Keratinocyte (primary cell): ENCODE measurements around the gene CUZD1. TPM values are rescaled to one million over a fixed set of nuclear protein-coding genes. Genes with fewer than 3 reads are reported as not detected.

Experiments
- DNase-seq: peaks from one replicate; pipeline ENCODE4 v3.0.0-alpha.2; 2011; ENCODE audit warnings: low read depth, missing footprints, low spot score
- FAIRE-seq: peaks from 2 replicates; lab custom pipeline; 2011; peaks lifted over from hg19 to GRCh38; lab: Jason Lieb, UNC
- H2AFZ ChIP-seq: 2 replicates; pipeline ENCODE4 v1.6.0; 2012; ENCODE audit warnings: low read length, control low read depth, inconsistent platforms; ENCODE audit not compliant: control insufficient read depth
- H3K27ac ChIP-seq: 2 replicates; pipeline ENCODE4 v1.5.1; 2011; ENCODE audit warnings: low read length; ENCODE audit not compliant: control insufficient read depth, insufficient read depth
- H3K27me3 ChIP-seq: 3 replicates; pipeline ENCODE4 v1.6.0; 2011; ENCODE audit warnings: low read length; ENCODE audit not compliant: control insufficient read depth, insufficient read depth; ENCODE audit errors: extremely low read depth
- H3K36me3 ChIP-seq, 2 experiments: 2 replicates in 1 of 2; 3 replicates in 1 of 2; pipeline ENCODE4 v1.5.1; 2011; ENCODE audit warnings: low read length in 2 of 2, mild to moderate bottlenecking in 1 of 2; ENCODE audit not compliant: control insufficient read depth in 2 of 2, insufficient read depth in 2 of 2; ENCODE audit errors: extremely low read depth in 1 of 2
- H3K4me1 ChIP-seq: 3 replicates; pipeline ENCODE4 v1.5.1; 2011; ENCODE audit warnings: low read length; ENCODE audit not compliant: control insufficient read depth, insufficient read depth; ENCODE audit errors: extremely low read depth
- H3K4me2 ChIP-seq: 3 replicates; pipeline ENCODE4 v1.6.0; 2011; ENCODE audit warnings: low read depth, low read length; ENCODE audit not compliant: control insufficient read depth, insufficient read depth; ENCODE audit errors: extremely low read depth
- H3K4me3 ChIP-seq, 3 experiments: fragments of 200-600 bp in 1 of 3; sonication (generic) in 1 of 3; 2 replicates in 2 of 3; 3 replicates in 1 of 3; pipeline ENCODE4 v1.5.1; 2011 to 2016; ENCODE audit warnings: low read length in 3 of 3, mild to moderate bottlenecking in 3 of 3, control low read depth in 2 of 3, inconsistent platforms in 1 of 3, low read depth in 1 of 3, mixed read lengths in 1 of 3, mixed run types in 1 of 3, moderate library complexity in 1 of 3; ENCODE audit not compliant: control insufficient read depth in 2 of 3, insufficient read depth in 2 of 3; ENCODE audit errors: extremely low read depth in 1 of 3
- H3K79me2 ChIP-seq: 2 replicates; pipeline ENCODE4 v1.6.0; 2012; ENCODE audit warnings: low read length; ENCODE audit not compliant: control insufficient read depth, insufficient read depth
- H3K9ac ChIP-seq: 3 replicates; pipeline ENCODE4 v1.6.0; 2011; ENCODE audit warnings: low read length; ENCODE audit not compliant: control insufficient read depth, insufficient read depth; ENCODE audit errors: extremely low read depth
- H3K9me1 ChIP-seq: 3 replicates; pipeline ENCODE4 v1.6.0; 2011; ENCODE audit warnings: low read length; ENCODE audit not compliant: control insufficient read depth, insufficient read depth; ENCODE audit errors: extremely low read depth
- H3K9me3 ChIP-seq: 2 replicates; pipeline ENCODE4 v1.5.1; 2012; ENCODE audit warnings: low read depth, low read length; ENCODE audit not compliant: control insufficient read depth
- H4K20me1 ChIP-seq: 3 replicates; pipeline ENCODE4 v1.6.0; 2011; ENCODE audit warnings: low read length; ENCODE audit not compliant: control insufficient read depth, insufficient read depth; ENCODE audit errors: extremely low read depth
- CTCF ChIP-seq, 3 experiments: IDR thresholded peaks in 1 of 3; conservative IDR thresholded peaks in 1 of 3; optimal IDR thresholded peaks in 1 of 3; 2 replicates in 2 of 3; 3 replicates in 1 of 3; pipeline versions ENCODE3 to v1.5.1; 2011; ENCODE audit warnings: low read length in 3 of 3, mild to moderate bottlenecking in 3 of 3, moderate library complexity in 2 of 3, control low read depth in 1 of 3, inconsistent platforms in 1 of 3; ENCODE audit not compliant: insufficient read depth in 2 of 3; ENCODE audit errors: extremely low read depth in 1 of 3
- EZH2 ChIP-seq: IDR thresholded peaks from one replicate; pipeline ENCODE4 v1.6.1; 2012; ENCODE audit warnings: inconsistent platforms, mild to moderate bottlenecking, low read length, moderate library complexity
- dilution Hi-C: fragments of 300-500 bp; cut with MboI; formaldehyde crosslinking; loops from one replicate; pipeline ENCODE4 v1.7.0; 2020; ENCODE audit warnings: low sequenced_read_pairs; ENCODE audit not compliant: extremely low pct_ligation_motif_present
- polyA plus RNA-seq, 5 experiments: library from polyadenylated mRNA; depleted of rRNA in 3 of 5; stranded (reverse) in 3 of 5; stranded (forward) in 1 of 5; unstranded in 1 of 5; fragments of >200 nt; gene quantifications; 1 replicate in 1 of 5; 2 replicates in 3 of 5; 3 replicates in 1 of 5; pipeline versions ENCODE4 v1.2.1 to v1.2.3, GENCODE V29; 2011 to 2012; ENCODE audit warnings: missing spikeins in 2 of 5, low read depth in 1 of 5, low replicate concordance in 1 of 5

The CUZD1 gene
- polyA plus RNA-seq, 1 donor (not counting 4 experiments of a cell fraction or from before 2014, with no cell fraction given), result 0.93 TPM

GRCh38 chr10:122849090-122849489 is 3.4 kb upstream of the CUZD1 start:
- Histone ChIP-seq H3K9me3 (no peaks in the 10 kb centered on the region), H3K9ac (no peak overlapping the region), H3K27ac (no peak overlapping the region), H3K36me3 (peaks cover 10 to 12% of the 10 kb centered on the region in 2 experiments), H3K4me1 (peaks cover 20% of the 10 kb centered on the region), H2AFZ (no peak overlapping the region), H3K4me2 (no peak overlapping the region), H3K9me1 (no peaks in the 10 kb centered on the region), H4K20me1 (no peaks in the 10 kb centered on the region), H3K4me3 (no peak overlapping the region), H3K79me2 (no peaks in the 10 kb centered on the region), H3K27me3 (no peaks in the 10 kb centered on the region)
- FAIRE-seq, result no peak
- DNase-seq, result no peak
- dilution Hi-C loops, result no loop called here
- TF ChIP-seq EZH2 (no peak), CTCF (optimal IDR thresholded peaks at IDR 0.05 in 1 of 3, IDR thresholded peaks at IDR 0.05 in 1 of 3, conservative IDR thresholded peaks at IDR 0.05 in 1 of 3; ENCODE audit: extremely low read depth in 1 of 3, insufficient read depth in 2 of 3, low read length in 3 of 3) (no peak)

GRCh38 chr10:122847782-122848604 is 2.3 kb upstream of the CUZD1 start:
- FAIRE-seq (no peak), DNase-seq (no peak)
- Histone ChIP-seq H3K4me3 (no peak overlapping the region), H3K27ac (no peak overlapping the region), H3K9me1 (no peaks in the 10 kb centered on the region), H3K27me3 (no peaks in the 10 kb centered on the region), H3K4me1 (peaks cover 11% of the 10 kb centered on the region), H3K79me2 (no peaks in the 10 kb centered on the region), H4K20me1 (no peaks in the 10 kb centered on the region), H3K4me2 (no peak overlapping the region), H3K36me3 (peaks cover 10 to 12% of the 10 kb centered on the region in 2 experiments), H3K9me3 (no peaks in the 10 kb centered on the region), H2AFZ (no peak overlapping the region), H3K9ac (no peak overlapping the region)
- dilution Hi-C loops, result no loop called here
- TF ChIP-seq EZH2 (no peak), CTCF (optimal IDR thresholded peaks at IDR 0.05 in 1 of 3, IDR thresholded peaks at IDR 0.05 in 1 of 3, conservative IDR thresholded peaks at IDR 0.05 in 1 of 3; ENCODE audit: extremely low read depth in 1 of 3, insufficient read depth in 2 of 3, low read length in 3 of 3) (no peak)
